ENCODE measurements around the gene AFF4. TPM values are rescaled to one million over a fixed set of nuclear protein-coding genes. Genes with fewer than 3 reads are reported as not detected.
"Not testable (repeated sequence)": the region's sequence is repeated elsewhere in the genome, so short reads cannot be mapped to it uniquely, and the experiment has no call there.

AFF4 gene
- total and polyA plus RNA-seq, 2 experiments from 2014 or later, result 31.3 to 46.3 TPM

DNA sequence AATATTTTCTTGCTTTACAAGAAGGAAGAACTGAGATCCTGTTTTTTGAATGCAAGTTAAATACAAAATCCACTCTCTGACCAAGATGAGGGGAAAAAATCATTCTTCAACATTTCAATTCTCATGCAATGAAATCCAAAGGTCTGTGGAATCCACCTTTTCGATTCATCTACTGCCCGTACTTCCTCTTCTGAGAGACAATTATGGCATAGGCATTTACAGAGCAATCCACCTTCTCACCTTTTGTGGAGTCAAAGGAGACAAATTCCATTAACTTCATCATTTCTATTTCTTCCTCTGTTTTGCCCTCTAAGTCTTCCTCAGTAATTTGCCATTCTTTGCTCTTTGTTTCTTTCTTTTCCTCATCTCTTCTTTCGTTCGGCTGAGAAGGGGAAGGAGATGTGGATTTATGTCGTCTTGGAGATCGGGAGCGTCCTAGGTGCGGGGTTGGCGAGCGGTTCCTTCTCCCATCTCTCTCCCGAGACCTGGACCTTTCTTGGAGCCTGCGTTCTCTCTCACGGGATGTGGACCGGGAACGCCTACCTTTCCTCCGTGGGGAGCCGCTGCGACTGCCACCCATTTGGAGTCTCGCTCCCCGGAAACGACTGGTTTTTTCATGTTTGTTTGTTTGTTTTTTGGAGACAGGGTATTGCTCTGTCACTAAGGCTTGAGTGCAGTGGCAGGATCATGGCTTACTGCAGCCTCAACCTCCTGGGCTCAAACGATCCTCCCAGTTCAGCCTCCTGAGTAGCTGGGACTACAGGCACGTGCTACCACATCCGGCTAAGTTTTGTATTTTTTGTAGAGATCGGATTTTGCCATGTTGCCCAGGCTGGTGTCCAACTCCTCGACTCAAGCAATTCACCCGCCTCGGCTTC, 24.3 kb upstream of the AFF4 start:
- Histone ChIP-seq H3K79me2 (replicated peaks; ENCODE audit: insufficient read depth) (no peaks in the 10 kb centered on the region), H4K20me1 (replicated peaks; ENCODE audit: insufficient read depth) (no peaks in the 10 kb centered on the region), H2AFZ (peak overlapping the region; percentile 88), H3K4me2 (0 out of 2 replicates have a peak overlapping the region, but pooled peaks have one; percentile 22), H3K36me3 (ENCODE audit: insufficient read depth) (no peaks in the 10 kb centered on the region; the same call in 1 of the 2 replicates), H3K27ac (ENCODE audit: low read depth) (peak overlapping the region; percentile 33; the same call in 1 of the 2 replicates), H3K27me3 (ENCODE audit: insufficient read depth) (no peaks in the 10 kb centered on the region), H3K9me2 (ENCODE audit: insufficient read depth) (no peaks in the 10 kb centered on the region), H3F3A (replicated peaks; ENCODE audit: low read depth) (no peaks in the 10 kb centered on the region), H3K4me3 (peak overlapping the region; percentile 35), H3K4me1 (ENCODE audit: insufficient read depth) (peaks cover 5% of the 10 kb centered on the region)
- Mint-ChIP-seq H3K4me1 (no peaks in the 10 kb centered on the region), H3K9me3 (peaks cover 15% of the 10 kb centered on the region), H3K4me3 (no peak overlapping the region), H3K36me3 (ENCODE audit: low read depth) (no peaks in the 10 kb centered on the region; the same call in 2 of the 3 replicates), H3K27ac (no peak overlapping the region; the same call in 1 of the 2 replicates), H3K27me3 (ENCODE audit: insufficient read depth, low read depth, poor library complexity) (peaks cover 2% of the 10 kb centered on the region)
- TF ChIP-seq POLR2AphosphoS5 (IDR thresholded peaks at IDR 0.05; ENCODE audit: low read depth), result no peak
- no peak for TF ChIP-seq EZH2phosphoT487 (IDR thresholded peaks at IDR 0.05; ENCODE audit: unreplicated experiment)
- no peak for TF ChIP-seq JUNB (IDR thresholded peaks at IDR 0.05; ENCODE audit: unreplicated experiment)
- TF ChIP-seq, protein P1, sequence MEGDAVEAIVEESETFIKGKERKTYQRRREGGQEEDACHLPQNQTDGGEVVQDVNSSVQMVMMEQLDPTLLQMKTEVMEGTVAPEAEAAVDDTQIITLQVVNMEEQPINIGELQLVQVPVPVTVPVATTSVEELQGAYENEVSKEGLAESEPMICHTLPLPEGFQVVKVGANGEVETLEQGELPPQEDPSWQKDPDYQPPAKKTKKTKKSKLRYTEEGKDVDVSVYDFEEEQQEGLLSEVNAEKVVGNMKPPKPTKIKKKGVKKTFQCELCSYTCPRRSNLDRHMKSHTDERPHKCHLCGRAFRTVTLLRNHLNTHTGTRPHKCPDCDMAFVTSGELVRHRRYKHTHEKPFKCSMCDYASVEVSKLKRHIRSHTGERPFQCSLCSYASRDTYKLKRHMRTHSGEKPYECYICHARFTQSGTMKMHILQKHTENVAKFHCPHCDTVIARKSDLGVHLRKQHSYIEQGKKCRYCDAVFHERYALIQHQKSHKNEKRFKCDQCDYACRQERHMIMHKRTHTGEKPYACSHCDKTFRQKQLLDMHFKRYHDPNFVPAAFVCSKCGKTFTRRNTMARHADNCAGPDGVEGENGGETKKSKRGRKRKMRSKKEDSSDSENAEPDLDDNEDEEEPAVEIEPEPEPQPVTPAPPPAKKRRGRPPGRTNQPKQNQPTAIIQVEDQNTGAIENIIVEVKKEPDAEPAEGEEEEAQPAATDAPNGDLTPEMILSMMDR (conservative IDR thresholded peaks at IDR 0.05; ENCODE audit: low read depth in 2 of 2), result no peak
- TF ChIP-seq, protein P2, sequence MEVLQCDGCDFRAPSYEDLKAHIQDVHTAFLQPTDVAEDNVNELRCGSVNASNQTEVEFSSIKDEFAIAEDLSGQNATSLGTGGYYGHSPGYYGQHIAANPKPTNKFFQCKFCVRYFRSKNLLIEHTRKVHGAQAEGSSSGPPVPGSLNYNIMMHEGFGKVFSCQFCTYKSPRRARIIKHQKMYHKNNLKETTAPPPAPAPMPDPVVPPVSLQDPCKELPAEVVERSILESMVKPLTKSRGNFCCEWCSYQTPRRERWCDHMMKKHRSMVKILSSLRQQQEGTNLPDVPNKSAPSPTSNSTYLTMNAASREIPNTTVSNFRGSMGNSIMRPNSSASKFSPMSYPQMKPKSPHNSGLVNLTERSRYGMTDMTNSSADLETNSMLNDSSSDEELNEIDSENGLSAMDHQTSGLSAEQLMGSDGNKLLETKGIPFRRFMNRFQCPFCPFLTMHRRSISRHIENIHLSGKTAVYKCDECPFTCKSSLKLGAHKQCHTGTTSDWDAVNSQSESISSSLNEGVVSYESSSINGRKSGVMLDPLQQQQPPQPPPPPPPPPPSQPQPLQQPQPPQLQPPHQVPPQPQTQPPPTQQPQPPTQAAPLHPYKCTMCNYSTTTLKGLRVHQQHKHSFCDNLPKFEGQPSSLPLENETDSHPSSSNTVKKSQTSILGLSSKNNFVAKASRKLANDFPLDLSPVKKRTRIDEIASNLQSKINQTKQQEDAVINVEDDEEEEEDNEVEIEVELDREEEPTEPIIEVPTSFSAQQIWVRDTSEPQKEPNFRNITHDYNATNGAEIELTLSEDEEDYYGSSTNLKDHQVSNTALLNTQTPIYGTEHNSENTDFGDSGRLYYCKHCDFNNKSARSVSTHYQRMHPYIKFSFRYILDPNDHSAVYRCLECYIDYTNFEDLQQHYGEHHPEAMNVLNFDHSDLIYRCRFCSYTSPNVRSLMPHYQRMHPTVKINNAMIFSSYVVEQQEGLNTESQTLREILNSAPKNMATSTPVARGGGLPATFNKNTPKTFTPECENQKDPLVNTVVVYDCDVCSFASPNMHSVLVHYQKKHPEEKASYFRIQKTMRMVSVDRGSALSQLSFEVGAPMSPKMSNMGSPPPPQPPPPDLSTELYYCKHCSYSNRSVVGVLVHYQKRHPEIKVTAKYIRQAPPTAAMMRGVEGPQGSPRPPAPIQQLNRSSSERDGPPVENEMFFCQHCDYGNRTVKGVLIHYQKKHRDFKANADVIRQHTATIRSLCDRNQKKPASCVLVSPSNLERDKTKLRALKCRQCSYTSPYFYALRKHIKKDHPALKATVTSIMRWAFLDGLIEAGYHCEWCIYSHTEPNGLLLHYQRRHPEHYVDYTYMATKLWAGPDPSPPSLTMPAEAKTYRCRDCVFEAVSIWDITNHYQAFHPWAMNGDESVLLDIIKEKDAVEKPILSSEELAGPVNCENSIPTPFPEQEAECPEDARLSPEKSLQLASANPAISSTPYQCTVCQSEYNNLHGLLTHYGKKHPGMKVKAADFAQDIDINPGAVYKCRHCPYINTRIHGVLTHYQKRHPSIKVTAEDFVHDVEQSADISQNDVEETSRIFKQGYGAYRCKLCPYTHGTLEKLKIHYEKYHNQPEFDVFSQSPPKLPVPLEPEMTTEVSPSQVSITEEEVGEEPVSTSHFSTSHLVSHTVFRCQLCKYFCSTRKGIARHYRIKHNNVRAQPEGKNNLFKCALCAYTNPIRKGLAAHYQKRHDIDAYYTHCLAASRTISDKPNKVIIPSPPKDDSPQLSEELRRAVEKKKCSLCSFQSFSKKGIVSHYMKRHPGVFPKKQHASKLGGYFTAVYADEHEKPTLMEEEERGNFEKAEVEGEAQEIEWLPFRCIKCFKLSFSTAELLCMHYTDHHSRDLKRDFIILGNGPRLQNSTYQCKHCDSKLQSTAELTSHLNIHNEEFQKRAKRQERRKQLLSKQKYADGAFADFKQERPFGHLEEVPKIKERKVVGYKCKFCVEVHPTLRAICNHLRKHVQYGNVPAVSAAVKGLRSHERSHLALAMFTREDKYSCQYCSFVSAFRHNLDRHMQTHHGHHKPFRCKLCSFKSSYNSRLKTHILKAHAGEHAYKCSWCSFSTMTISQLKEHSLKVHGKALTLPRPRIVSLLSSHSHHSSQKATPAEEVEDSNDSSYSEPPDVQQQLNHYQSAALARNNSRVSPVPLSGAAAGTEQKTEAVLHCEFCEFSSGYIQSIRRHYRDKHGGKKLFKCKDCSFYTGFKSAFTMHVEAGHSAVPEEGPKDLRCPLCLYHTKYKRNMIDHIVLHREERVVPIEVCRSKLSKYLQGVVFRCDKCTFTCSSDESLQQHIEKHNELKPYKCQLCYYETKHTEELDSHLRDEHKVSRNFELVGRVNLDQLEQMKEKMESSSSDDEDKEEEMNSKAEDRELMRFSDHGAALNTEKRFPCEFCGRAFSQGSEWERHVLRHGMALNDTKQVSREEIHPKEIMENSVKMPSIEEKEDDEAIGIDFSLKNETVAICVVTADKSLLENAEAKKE (CRISPR knock-in tag; IDR thresholded peaks at IDR 0.05), result no peak
- ATAC-seq, result peak; percentile 60; the same call in 2 of the 3 replicates
- DNase-seq (ENCODE audit: low spot score), result peak; percentile 33

DNA sequence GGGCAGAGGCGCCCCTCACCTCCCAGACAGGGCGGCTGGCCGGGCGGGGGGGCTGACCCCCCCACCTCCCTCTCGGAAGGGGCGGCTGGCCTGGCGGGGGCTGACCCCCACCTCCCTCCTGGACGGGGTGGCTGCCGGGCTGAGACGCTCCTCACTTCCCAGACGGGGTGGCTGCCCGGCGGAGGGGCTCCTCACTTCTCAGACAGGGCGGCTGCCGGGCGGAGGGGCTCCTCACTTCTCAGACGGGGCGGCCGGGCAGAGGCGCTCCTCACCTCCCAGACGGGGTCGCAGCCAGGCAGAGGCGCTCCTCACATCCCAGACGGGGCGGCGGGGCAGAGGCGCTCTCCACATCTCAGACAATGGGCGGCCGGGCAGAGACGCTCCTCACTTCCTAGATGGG, 19.5 kb upstream of the AFF4 start:
- H3K4me3 Mint-ChIP-seq; H4K20me1 ChIP-seq (replicated peaks; ENCODE audit: insufficient read depth); ATAC-seq; H3K4me3 ChIP-seq; H2AFZ ChIP-seq; H3K4me1 Mint-ChIP-seq; H3K27ac ChIP-seq (ENCODE audit: low read depth); H3K36me3 ChIP-seq (ENCODE audit: insufficient read depth); H3K9me2 ChIP-seq (ENCODE audit: insufficient read depth); H3K27me3 Mint-ChIP-seq (ENCODE audit: insufficient read depth, low read depth, poor library complexity); H3F3A ChIP-seq (replicated peaks; ENCODE audit: low read depth); H3K4me1 ChIP-seq (ENCODE audit: insufficient read depth); H3K36me3 Mint-ChIP-seq (ENCODE audit: low read depth); H3K4me2 ChIP-seq; H3K27me3 ChIP-seq (ENCODE audit: insufficient read depth); H3K27ac Mint-ChIP-seq; H3K79me2 ChIP-seq (replicated peaks; ENCODE audit: insufficient read depth); DNase-seq (ENCODE audit: low spot score): not testable (repeated sequence)
- H3K9me3 Mint-ChIP-seq, result peaks cover 29% of the 10 kb centered on the region

Data from GM23338 (cell line).